ENCODE results near the gene GDAP1L1. TPM values are rescaled to one million over a fixed set of nuclear protein-coding genes. Genes with fewer than 3 reads are reported as not detected.
"Not testable (repeated sequence)": the region's sequence is repeated elsewhere in the genome, so short reads cannot be mapped to it uniquely, and the experiment has no call there.

Gene GDAP1L1
- total RNA-seq, 1 experiment from 2014 or later, result 4.2 TPM

DNA sequence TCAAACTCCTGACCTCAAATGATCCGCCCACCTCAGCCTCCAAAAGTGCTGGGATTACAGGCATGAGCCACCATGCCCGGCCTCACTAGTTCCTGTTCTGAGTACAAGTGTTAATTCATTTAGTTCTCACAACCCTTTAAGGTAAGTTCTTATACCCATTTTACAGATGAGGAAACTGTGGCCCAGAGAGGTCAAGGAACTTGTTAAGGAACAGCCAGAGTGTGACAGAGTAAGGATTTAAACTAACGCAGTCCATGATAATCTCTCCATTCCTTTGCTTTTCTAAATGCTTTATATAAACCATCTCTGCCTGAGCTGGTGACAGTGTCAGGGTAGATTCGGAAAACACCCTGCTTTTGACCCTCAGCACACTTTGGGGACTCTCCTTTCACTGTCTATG is 50.6 kb downstream of the GDAP1L1 start:
- Mint-ChIP-seq H3K27me3 (ENCODE audit: insufficient read depth, unreplicated experiment) (no peaks in the 10 kb centered on the region), H3K27ac (ENCODE audit: unreplicated experiment) (no peak overlapping the region), H3K36me3 (ENCODE audit: insufficient read depth, unreplicated experiment) (peaks cover 6% of the 10 kb centered on the region), H3K4me3 (ENCODE audit: unreplicated experiment) (no peak overlapping the region), H3K9me3 (ENCODE audit: unreplicated experiment) (peaks cover 16% of the 10 kb centered on the region), H3K4me1 (ENCODE audit: low read depth, unreplicated experiment) (peaks cover 15% of the 10 kb centered on the region)
- ChIA-PET POLR2A (no interaction called here), CTCF (interaction anchor here (0.6 kb wide), 1 partner anchor 14 kb away, joined by 6 read pairs; no protein-coding TSS in a partner anchor)
- no TSS peak for BruUV-seq (replicated peaks)
- no peaks in the 10 kb centered on the region for H3K9me3 ChIP-seq
- TF ChIP-seq, protein P1, sequence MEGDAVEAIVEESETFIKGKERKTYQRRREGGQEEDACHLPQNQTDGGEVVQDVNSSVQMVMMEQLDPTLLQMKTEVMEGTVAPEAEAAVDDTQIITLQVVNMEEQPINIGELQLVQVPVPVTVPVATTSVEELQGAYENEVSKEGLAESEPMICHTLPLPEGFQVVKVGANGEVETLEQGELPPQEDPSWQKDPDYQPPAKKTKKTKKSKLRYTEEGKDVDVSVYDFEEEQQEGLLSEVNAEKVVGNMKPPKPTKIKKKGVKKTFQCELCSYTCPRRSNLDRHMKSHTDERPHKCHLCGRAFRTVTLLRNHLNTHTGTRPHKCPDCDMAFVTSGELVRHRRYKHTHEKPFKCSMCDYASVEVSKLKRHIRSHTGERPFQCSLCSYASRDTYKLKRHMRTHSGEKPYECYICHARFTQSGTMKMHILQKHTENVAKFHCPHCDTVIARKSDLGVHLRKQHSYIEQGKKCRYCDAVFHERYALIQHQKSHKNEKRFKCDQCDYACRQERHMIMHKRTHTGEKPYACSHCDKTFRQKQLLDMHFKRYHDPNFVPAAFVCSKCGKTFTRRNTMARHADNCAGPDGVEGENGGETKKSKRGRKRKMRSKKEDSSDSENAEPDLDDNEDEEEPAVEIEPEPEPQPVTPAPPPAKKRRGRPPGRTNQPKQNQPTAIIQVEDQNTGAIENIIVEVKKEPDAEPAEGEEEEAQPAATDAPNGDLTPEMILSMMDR (IDR thresholded peaks at IDR 0.05; ENCODE audit: insufficient read depth in 1 of 2, low read depth in 1 of 2, low read length in 1 of 2, severe bottlenecking in 1 of 2, unreplicated experiment in 1 of 2), result no peak
- peaks cover 17% of the 10 kb centered on the region for H3K4me1 ChIP-seq
- H3K36me3 ChIP-seq (ENCODE audit: control insufficient read depth, insufficient read depth, low read length), result no peaks in the 10 kb centered on the region
- DNase-seq, result no peak
- no peak overlapping the region for H3K4me3 ChIP-seq (ENCODE audit: low read depth, low read length)
- no peaks in the 10 kb centered on the region for H3K27me3 ChIP-seq (replicated peaks; ENCODE audit: control insufficient read depth, insufficient read depth, low read length)
- intact Hi-C loops (cut with micrococcal nuclease; ENCODE audit: unreplicated experiment), result no loop called here

GRCh38 chr20:44299011-44299535 is 52.0 kb downstream of the GDAP1L1 start:
- H3K4me1 ChIP-seq, result peaks cover 23% of the 10 kb centered on the region
- Mint-ChIP-seq H3K4me1 (ENCODE audit: low read depth, unreplicated experiment) (peaks cover 27% of the 10 kb centered on the region), H3K9me3 (ENCODE audit: unreplicated experiment) (peaks cover 16% of the 10 kb centered on the region)
- intact Hi-C loops (cut with micrococcal nuclease; ENCODE audit: unreplicated experiment); H3K36me3 Mint-ChIP-seq (ENCODE audit: insufficient read depth, unreplicated experiment); H3K27me3 ChIP-seq (replicated peaks; ENCODE audit: control insufficient read depth, insufficient read depth, low read length); H3K4me3 Mint-ChIP-seq (ENCODE audit: unreplicated experiment); H3K36me3 ChIP-seq (ENCODE audit: control insufficient read depth, insufficient read depth, low read length); H3K4me3 ChIP-seq (ENCODE audit: low read depth, low read length); H3K27me3 Mint-ChIP-seq (ENCODE audit: insufficient read depth, unreplicated experiment); BruUV-seq (replicated peaks); DNase-seq; H3K9me3 ChIP-seq; H3K27ac Mint-ChIP-seq (ENCODE audit: unreplicated experiment): not testable (repeated sequence)
- POLR2A ChIA-PET, result interaction anchor here (0.6 kb wide), 2 partner anchors 49 to 73 kb away, joined by 3 to 10 read pairs; no protein-coding TSS in a partner anchor
- CTCF ChIA-PET, result interaction anchor here (2.5 kb wide), 1 partner anchor 12 kb away, joined by 12 read pairs; the partner anchor contains the start of gene FITM2

GRCh38 chr20:44301285-44301684 is 54.2 kb downstream of the GDAP1L1 start:
- no peak for DNase-seq
- H3K36me3 ChIP-seq (ENCODE audit: control insufficient read depth, insufficient read depth, low read length), result no peaks in the 10 kb centered on the region
- H3K4me1 Mint-ChIP-seq (ENCODE audit: low read depth, unreplicated experiment), result peaks cover 31% of the 10 kb centered on the region
- peak overlapping the region; percentile 95 for H3K27ac Mint-ChIP-seq (ENCODE audit: unreplicated experiment)
- intact Hi-C loops (cut with micrococcal nuclease; ENCODE audit: unreplicated experiment), result no loop called here
- peaks cover 16% of the 10 kb centered on the region for H3K9me3 Mint-ChIP-seq (ENCODE audit: unreplicated experiment)
- H3K4me3 Mint-ChIP-seq (ENCODE audit: unreplicated experiment), result no peak overlapping the region
- H3K36me3 Mint-ChIP-seq (ENCODE audit: insufficient read depth, unreplicated experiment), result peaks cover 6% of the 10 kb centered on the region
- CTCF ChIA-PET, result interaction anchor here (2.5 kb wide), 1 partner anchor 10 kb away, joined by 12 read pairs; the partner anchor contains the start of gene FITM2
- H3K4me3 ChIP-seq (ENCODE audit: low read depth, low read length), result no peak overlapping the region
- POLR2A ChIA-PET, result no interaction called here
- H3K9me3 ChIP-seq, result no peaks in the 10 kb centered on the region
- H3K27me3 ChIP-seq (replicated peaks; ENCODE audit: control insufficient read depth, insufficient read depth, low read length), result no peaks in the 10 kb centered on the region
- BruUV-seq (replicated peaks), result no TSS peak
- H3K4me1 ChIP-seq, result peaks cover 23% of the 10 kb centered on the region
- H3K27me3 Mint-ChIP-seq (ENCODE audit: insufficient read depth, unreplicated experiment), result no peaks in the 10 kb centered on the region
- TF ChIP-seq, protein P1 (IDR thresholded peaks at IDR 0.05; ENCODE audit: insufficient read depth in 1 of 2, low read depth in 1 of 2, low read length in 1 of 2, severe bottlenecking in 1 of 2, unreplicated experiment in 1 of 2), result no peak
